ENCODE results near the gene NCAM1. TPM values are rescaled to one million over a fixed set of nuclear protein-coding genes. Genes with fewer than 3 reads are reported as not detected.

The NCAM1 gene
- total and polyA plus RNA-seq, 2 donors (not counting 3 experiments of a cell fraction or from before 2014, with no cell fraction given) = 0.03 TPM; not detected in 1

DNA sequence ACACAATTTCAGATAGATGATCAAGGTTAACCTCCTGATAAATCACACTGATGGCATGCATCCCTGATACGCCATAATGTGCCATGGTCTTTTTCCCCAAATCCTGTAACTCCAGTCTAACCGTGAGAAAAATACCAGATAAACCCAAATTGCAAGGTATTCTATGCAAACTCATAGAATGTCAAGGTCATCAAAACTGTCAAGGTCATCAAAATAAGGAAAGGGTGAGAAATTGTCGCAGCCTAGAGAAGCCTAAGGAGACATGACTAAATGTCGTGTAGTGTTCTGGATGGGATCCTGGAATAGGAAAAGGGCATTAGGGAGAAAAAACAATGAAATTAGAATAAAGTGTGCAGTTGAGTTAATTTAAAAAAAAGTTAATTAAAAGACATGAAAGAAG is 357.9 kb downstream of the NCAM1 start:
- TF ChIP-seq POLR2AphosphoS5 (IDR thresholded peaks at IDR 0.05; ENCODE audit: insufficient read depth, low read depth, low read length) (no peak), EZH2 (IDR thresholded peaks at IDR 0.05; ENCODE audit: borderline replicate concordance, low read depth, low read length, severe bottlenecking) (no peak), GATA2 (IDR thresholded peaks at IDR 0.05; ENCODE audit: insufficient read depth, insufficient read length, low read depth, low read length) (no peak), MYC (IDR thresholded peaks at IDR 0.05; ENCODE audit: low read depth, low read length) (no peak), POLR2A (IDR thresholded peaks at IDR 0.05; ENCODE audit: low read depth, low read length) (no peak), JUN (IDR thresholded peaks at IDR 0.05; ENCODE audit: borderline replicate concordance, insufficient read depth, insufficient read length, low read depth) (no peak), FOS (IDR thresholded peaks at IDR 0.05; ENCODE audit: borderline replicate concordance, insufficient read depth, low read length) (no peak)
- TF ChIP-seq, protein P1, sequence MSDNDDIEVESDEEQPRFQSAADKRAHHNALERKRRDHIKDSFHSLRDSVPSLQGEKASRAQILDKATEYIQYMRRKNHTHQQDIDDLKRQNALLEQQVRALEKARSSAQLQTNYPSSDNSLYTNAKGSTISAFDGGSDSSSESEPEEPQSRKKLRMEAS (IDR thresholded peaks at IDR 0.05; ENCODE audit: insufficient read depth, insufficient read length) = no peak
- TF ChIP-seq, protein P2, sequence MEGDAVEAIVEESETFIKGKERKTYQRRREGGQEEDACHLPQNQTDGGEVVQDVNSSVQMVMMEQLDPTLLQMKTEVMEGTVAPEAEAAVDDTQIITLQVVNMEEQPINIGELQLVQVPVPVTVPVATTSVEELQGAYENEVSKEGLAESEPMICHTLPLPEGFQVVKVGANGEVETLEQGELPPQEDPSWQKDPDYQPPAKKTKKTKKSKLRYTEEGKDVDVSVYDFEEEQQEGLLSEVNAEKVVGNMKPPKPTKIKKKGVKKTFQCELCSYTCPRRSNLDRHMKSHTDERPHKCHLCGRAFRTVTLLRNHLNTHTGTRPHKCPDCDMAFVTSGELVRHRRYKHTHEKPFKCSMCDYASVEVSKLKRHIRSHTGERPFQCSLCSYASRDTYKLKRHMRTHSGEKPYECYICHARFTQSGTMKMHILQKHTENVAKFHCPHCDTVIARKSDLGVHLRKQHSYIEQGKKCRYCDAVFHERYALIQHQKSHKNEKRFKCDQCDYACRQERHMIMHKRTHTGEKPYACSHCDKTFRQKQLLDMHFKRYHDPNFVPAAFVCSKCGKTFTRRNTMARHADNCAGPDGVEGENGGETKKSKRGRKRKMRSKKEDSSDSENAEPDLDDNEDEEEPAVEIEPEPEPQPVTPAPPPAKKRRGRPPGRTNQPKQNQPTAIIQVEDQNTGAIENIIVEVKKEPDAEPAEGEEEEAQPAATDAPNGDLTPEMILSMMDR (IDR thresholded peaks at IDR 0.05; ENCODE audit: extremely low read depth in 1 of 2, insufficient read depth in 1 of 2, low read depth in 1 of 2, low read length in 2 of 2) = no peak
- no TSS peak for BruUV-seq (replicated peaks)

More for the DNA sequence above, 357.9 kb downstream of the NCAM1 start:
- DNase-seq (ENCODE audit: low read depth, low spot score) (no peak), FAIRE-seq (no peak)
- CTCF ChIA-PET = no interaction called here
- Histone ChIP-seq H3K27me3 (ENCODE audit: control insufficient read depth in 2 of 2, insufficient read depth in 2 of 2, low read length in 2 of 2) (no peaks in the 10 kb centered on the region), H3K27ac (ENCODE audit: insufficient read depth, low read depth, low read length) (no peak overlapping the region), H3K9ac (replicated peaks; ENCODE audit: extremely low read depth, insufficient read depth, low read length) (no peak overlapping the region), H3K36me3 (ENCODE audit: control insufficient read depth in 2 of 2, extremely low read depth in 1 of 2, insufficient read depth in 2 of 2, low read length in 2 of 2) (no peaks in the 10 kb centered on the region), H3K79me2 (ENCODE audit: control insufficient read depth, insufficient read depth, low read length) (no peaks in the 10 kb centered on the region), H3K4me2 (ENCODE audit: insufficient read depth, low read length) (no peak overlapping the region), H3K9me3 (replicated peaks; ENCODE audit: control insufficient read depth, insufficient read depth, low read length) (no peaks in the 10 kb centered on the region), H3K4me3 (replicated peaks in 1 of 3; ENCODE audit: insufficient read depth in 1 of 3, low read depth in 1 of 3, low read length in 3 of 3) (no peak overlapping the region), H3K9me1 (replicated peaks; ENCODE audit: control insufficient read depth, extremely low read depth, insufficient read depth, low read length) (no peaks in the 10 kb centered on the region), H3K4me1 (ENCODE audit: control insufficient read depth, extremely low read depth, insufficient read depth, low read length) (peaks cover under 1% of the 10 kb centered on the region), H2AFZ (ENCODE audit: low read depth, low read length) (no peak overlapping the region), H4K20me1 (replicated peaks; ENCODE audit: control insufficient read depth, extremely low read depth, insufficient read depth, low read length) (no peaks in the 10 kb centered on the region)
- dilution Hi-C loops (cut with MboI; ENCODE audit: extremely low pct_ligation_motif_present, low sequenced_read_pairs) (no loop called here), intact Hi-C loops (cut with micrococcal nuclease) (no loop called here)
- POLR2A ChIA-PET = no interaction called here

All from endothelial cell of umbilical vein (primary cell).